Esophagus squamous epithelium (tissue), 5 donors: ENCODE measurements around the gene MNAT1. TPM values are rescaled to one million over a fixed set of nuclear protein-coding genes. Genes with fewer than 3 reads are reported as not detected.
A peak's percentile ranks its signal among the peaks of the same experiment; 100 is the strongest.
"Not testable (repeated sequence)": the region's sequence is repeated elsewhere in the genome, so short reads cannot be mapped to it uniquely, and the experiment has no call there.

ENCODE experiments used
- DNase-seq: peaks from one replicate; lab custom pipeline; 2025; lab: John Stamatoyannopoulos, UW
- H3K27ac ChIP-seq, 4 donors: fragments of 200-600 bp; sonication (generic); one replicate each; pipeline ENCODE4 v1.5.1; 2016 to 2019; ENCODE audit warnings: mild to moderate bottlenecking in 1 of 4
- H3K27me3 ChIP-seq, 4 donors: fragments of 200-600 bp; sonication (generic); 1 replicate in 3 of 4; 2 replicates in 1 of 4; pipeline versions ENCODE4 v1.5.1 to v1.6.0; 2017 to 2021; ENCODE audit warnings: antibody characterized with exemption in 1 of 4
- H3K36me3 ChIP-seq, 3 donors: fragments of 200-600 bp; sonication (generic); one replicate each; pipeline ENCODE4 v1.5.1; 2016 to 2019
- H3K4me1 ChIP-seq, 3 donors: fragments of 200-600 bp; sonication (generic); one replicate each; pipeline ENCODE4 v1.5.1; 2017 to 2019
- H3K4me3 ChIP-seq, 4 donors: fragments of 200-600 bp; sonication (generic); 1 replicate in 3 of 4; 2 replicates in 1 of 4; pipeline ENCODE4 v1.5.1; 2016 to 2019; ENCODE audit warnings: mild to moderate bottlenecking in 2 of 4, moderate library complexity in 1 of 4
- H3K9me3 ChIP-seq, 3 donors: fragments of 200-600 bp; sonication (generic); one replicate each; pipeline ENCODE4 v1.5.1; 2016 to 2019
- POLR2A ChIP-seq, 4 donors: fragments of 450-650 bp; IDR thresholded peaks; one replicate each; pipeline ENCODE4 v1.6.1; 2017; ENCODE audit warnings: antibody characterized with exemption in 4 of 4, mild to moderate bottlenecking in 4 of 4, moderate library complexity in 3 of 4
- WGBS, 2 donors: methylation state at CpG; one replicate each; pipeline ENCODE4 v1.1.5; 2018; 5-methylcytosine and 5-hydroxymethylcytosine counted together
- intact Hi-C: fragments of 100-400 bp; cut with DNase I; formaldehyde crosslinking; loops from one replicate; pipeline ENCODE4 v1.15.0; 2022
- total RNA-seq, 4 donors: library from RNA; depleted of rRNA; stranded (reverse); fragments of >200 nt; gene quantifications; one replicate each; pipeline ENCODE4 v1.1.0, GENCODE V29; 2016
- TF ChIP-seq, protein P1 (sequence below), 6 experiments: fragments of 450-650 bp in 4 of 6; fragments of 200-600 bp in 2 of 6; sonication (generic) in 2 of 6; IDR thresholded peaks; one replicate each; pipeline ENCODE4 v1.5.1; 2016 to 2019; ENCODE audit warnings: antibody characterized with exemption in 6 of 6, mild to moderate bottlenecking in 4 of 6, moderate library complexity in 4 of 6
- donor health status: DM: yes; HTN: yes; CAD: no.

Gene MNAT1
- total RNA-seq, 4 donors from 2014 or later, result 16.7 to 39.1 (median 24.4) TPM

DNA sequence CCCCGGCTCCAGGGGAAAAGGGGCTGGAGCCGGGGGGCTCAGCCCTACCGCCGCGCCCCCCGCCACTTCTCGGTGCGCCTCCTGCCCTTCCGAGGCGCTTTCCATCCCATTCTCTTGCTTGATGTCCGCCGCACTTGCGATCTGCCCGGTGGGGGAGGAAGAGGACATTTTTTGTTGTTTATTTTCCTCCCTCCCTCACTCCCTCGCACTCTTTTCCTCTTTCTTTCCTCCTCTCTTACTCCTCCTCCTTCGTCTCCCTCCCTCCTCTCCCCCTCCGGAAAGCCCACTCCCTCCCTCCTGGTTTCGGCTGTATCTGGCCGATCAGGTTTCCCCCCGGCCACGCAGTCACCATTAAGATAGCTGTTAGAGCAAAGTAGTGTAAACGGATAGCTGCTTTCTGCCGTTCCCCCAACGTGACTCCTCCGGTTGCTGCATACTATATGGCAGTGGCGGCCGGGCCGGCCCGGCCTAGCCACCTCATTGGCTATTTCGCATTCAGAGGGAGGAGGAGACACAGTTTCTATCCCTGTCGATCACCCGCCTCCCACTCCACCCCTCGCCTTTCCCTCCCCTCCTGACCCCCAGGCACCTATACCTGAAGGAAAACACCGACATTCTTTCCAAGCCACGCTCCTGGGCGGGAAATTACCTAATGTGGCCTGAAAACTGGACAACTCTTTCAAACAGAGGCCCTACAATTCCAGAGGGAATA is 10.5 kb upstream of the MNAT1 start, which contains the start of gene SIX4:
Gene SIX4 (minus strand): TSS at position 445 of the 712 bp plus-strand sequence. CDS start 277 bp downstream, at position 168.
- no peak for DNase-seq
- WGBS, 2 donors, result 0 to 5% methylated on average over 31 to 36 of the region's 36 CpGs
- Histone ChIP-seq H3K36me3 (no peaks in the 10 kb centered on the region), H3K4me3 (peak within 1 kb of the TSS; percentile 56 to 78 (median 64)), H3K4me1 (peaks cover 3 to 38% (median 11%) of the 10 kb centered on the region in 3 donors), H3K27ac (peak within 1 kb of the TSS; percentile 23 to 62 (median 38)), H3K9me3 (no peaks in the 10 kb centered on the region), H3K27me3 (peaks cover 0 to 100% (median 0%) of the 10 kb centered on the region in 4 donors)
- TF ChIP-seq POLR2A (IDR thresholded peaks at IDR 0.05), result no peak
- TF ChIP-seq, protein P1, sequence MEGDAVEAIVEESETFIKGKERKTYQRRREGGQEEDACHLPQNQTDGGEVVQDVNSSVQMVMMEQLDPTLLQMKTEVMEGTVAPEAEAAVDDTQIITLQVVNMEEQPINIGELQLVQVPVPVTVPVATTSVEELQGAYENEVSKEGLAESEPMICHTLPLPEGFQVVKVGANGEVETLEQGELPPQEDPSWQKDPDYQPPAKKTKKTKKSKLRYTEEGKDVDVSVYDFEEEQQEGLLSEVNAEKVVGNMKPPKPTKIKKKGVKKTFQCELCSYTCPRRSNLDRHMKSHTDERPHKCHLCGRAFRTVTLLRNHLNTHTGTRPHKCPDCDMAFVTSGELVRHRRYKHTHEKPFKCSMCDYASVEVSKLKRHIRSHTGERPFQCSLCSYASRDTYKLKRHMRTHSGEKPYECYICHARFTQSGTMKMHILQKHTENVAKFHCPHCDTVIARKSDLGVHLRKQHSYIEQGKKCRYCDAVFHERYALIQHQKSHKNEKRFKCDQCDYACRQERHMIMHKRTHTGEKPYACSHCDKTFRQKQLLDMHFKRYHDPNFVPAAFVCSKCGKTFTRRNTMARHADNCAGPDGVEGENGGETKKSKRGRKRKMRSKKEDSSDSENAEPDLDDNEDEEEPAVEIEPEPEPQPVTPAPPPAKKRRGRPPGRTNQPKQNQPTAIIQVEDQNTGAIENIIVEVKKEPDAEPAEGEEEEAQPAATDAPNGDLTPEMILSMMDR (IDR thresholded peaks at IDR 0.05), result no peak
- intact Hi-C loops, result no loop called here

GRCh38 chr14:60731291-60731690 is 3.3 kb upstream of the MNAT1 start:
- WGBS, 2 donors, result 88 to 96% methylated on average over 5 of the region's 5 CpGs
- DNase-seq, H3K4me3 ChIP-seq, H3K27ac ChIP-seq, H3K36me3 ChIP-seq, H3K9me3 ChIP-seq, intact Hi-C loops: not testable (repeated sequence)
- Histone ChIP-seq H3K27me3 (peaks cover 0 to 45% (median 0%) of the 10 kb centered on the region in 4 donors), H3K4me1 (peaks cover 8 to 18% (median 11%) of the 10 kb centered on the region in 3 donors)

GRCh38 chr14:60732840-60733483 is 1.6 kb upstream of the MNAT1 start:
- TF ChIP-seq, protein P1 (IDR thresholded peaks at IDR 0.05), result no peak
- no peak for TF ChIP-seq POLR2A (IDR thresholded peaks at IDR 0.05)
- H3K4me3 ChIP-seq, result no peak overlapping the region
- no peaks in the 10 kb centered on the region for H3K9me3 ChIP-seq
- no peak for DNase-seq
- peaks cover 8 to 28% (median 15%) of the 10 kb centered on the region in 3 donors for H3K4me1 ChIP-seq
- H3K36me3 ChIP-seq, result no peaks in the 10 kb centered on the region
- intact Hi-C loops, result no loop called here
- peaks cover 0 to 29% (median 0%) of the 10 kb centered on the region in 4 donors for H3K27me3 ChIP-seq
- H3K27ac ChIP-seq, result no peak overlapping the region
- WGBS, 2 donors, result 67 to 70% methylated on average over 4 of the region's 4 CpGs

GRCh38 chr14:60735416-60735815 is 855 bp downstream of the MNAT1 start:
- DNase-seq, result no peak
- Histone ChIP-seq H3K9me3 (no peaks in the 10 kb centered on the region), H3K4me3 (peak overlapping the region; percentile 66 to 87 (median 84))

GRCh38 chr14:60736494-60736893 is 1.9 kb downstream of the MNAT1 start:
- no peak for DNase-seq
- intact Hi-C loops, result no loop called here
- H3K4me1 ChIP-seq, result peaks cover 8 to 28% (median 15%) of the 10 kb centered on the region in 3 donors
- no peaks in the 10 kb centered on the region for H3K9me3 ChIP-seq
- TF ChIP-seq POLR2A (IDR thresholded peaks at IDR 0.05), result no peak
- H3K4me3 ChIP-seq, result peak overlapping the region in 1 of 4 donors; percentile 22
- H3K36me3 ChIP-seq, result no peaks in the 10 kb centered on the region
- no peak overlapping the region for H3K27ac ChIP-seq
- H3K27me3 ChIP-seq, result peaks cover 0 to 2% (median 0%) of the 10 kb centered on the region in 4 donors
- WGBS, 2 donors, result 16 to 34% methylated on average over 4 of the region's 4 CpGs

More at GRCh38 chr14:60735416-60735815, 855 bp downstream of the MNAT1 start:
- TF ChIP-seq, protein P1 (IDR thresholded peaks at IDR 0.05), result no peak
- TF ChIP-seq POLR2A (IDR thresholded peaks at IDR 0.05), result no peak
- Histone ChIP-seq H3K4me1 (peaks cover 8 to 28% (median 15%) of the 10 kb centered on the region in 3 donors), H3K36me3 (no peaks in the 10 kb centered on the region), H3K27me3 (peaks cover 0 to 7% (median 0%) of the 10 kb centered on the region in 4 donors), H3K27ac (peak overlapping the region in 2 of 4 donors; percentile 80 to 84)
- intact Hi-C loops, result no loop called here
- 14 to 17% methylated on average over 5 of the region's 5 CpGs for WGBS, 2 donors
